AG09319 (cell line): ENCODE data around the gene ARRB1.
"Not testable (repeated sequence)": the region's sequence is repeated elsewhere in the genome, so short reads cannot be mapped to it uniquely, and the experiment has no call there.

Experiments used
- DNase-seq: peaks from one replicate; pipeline ENCODE4 v3.0.0-alpha.2; 2010; ENCODE audit warnings: low read depth; ENCODE audit errors: extremely low read depth
- CTCF ChIP-seq: IDR thresholded peaks from 2 replicates; pipeline ENCODE4 v1.5.1; 2011; ENCODE audit warnings: low read depth, mild to moderate bottlenecking, inconsistent platforms, low read length, moderate library complexity

Gene ARRB1

GRCh38 chr11:75275581-75275980, 75.9 kb downstream of the ARRB1 start:
- no peak for DNase-seq

GRCh38 chr11:75274716-75275115, 76.7 kb downstream of the ARRB1 start:
- not testable (repeated sequence) for DNase-seq

More at GRCh38 chr11:75275581-75275980, 75.9 kb downstream of the ARRB1 start:
- no peak for TF ChIP-seq CTCF

- TF ChIP-seq CTCF: no peak
Observed at GRCh38 chr11:75273411-75274391, 77.8 kb downstream of the ARRB1 start.

GRCh38 chr11:75272821-75273301, 78.6 kb downstream of the ARRB1 start:
- DNase-seq: no peak
- no peak for TF ChIP-seq CTCF

More at GRCh38 chr11:75273411-75274391, 77.8 kb downstream of the ARRB1 start:
- DNase-seq: no peak

GRCh38 chr11:75272391-75272790, 79.1 kb downstream of the ARRB1 start:
- no peak for TF ChIP-seq CTCF

GRCh38 chr11:75271730-75272129, 79.7 kb downstream of the ARRB1 start:
- no peak for TF ChIP-seq CTCF
- DNase-seq: no peak

More at GRCh38 chr11:75272391-75272790, 79.1 kb downstream of the ARRB1 start:
- no peak for DNase-seq

- TF ChIP-seq CTCF: peak; percentile 29
Observed at GRCh38 chr11:75270896-75271418, 80.5 kb downstream of the ARRB1 start.

More at GRCh38 chr11:75270896-75271418, 80.5 kb downstream of the ARRB1 start:
- DNase-seq: no peak
